Lower leg skin (tissue), 3 donors: ENCODE data around the gene RPUSD1.

ENCODE experiments used
- CTCF ChIP-seq, 3 donors: fragments of 450-650 bp; IDR thresholded peaks; one replicate each; pipeline ENCODE4 v1.5.1; 2016; ENCODE audit warnings: antibody characterized with exemption in 3 of 3, mild to moderate bottlenecking in 3 of 3, moderate library complexity in 2 of 3
- POLR2A ChIP-seq, 2 donors: fragments of 450-650 bp; IDR thresholded peaks; one replicate each; pipeline ENCODE4 v1.6.1; 2016 to 2017; ENCODE audit warnings: antibody characterized with exemption in 2 of 2, mild to moderate bottlenecking in 1 of 2, moderate library complexity in 1 of 2

- no peak for TF ChIP-seq CTCF (IDR thresholded peaks at IDR 0.05)
- TF ChIP-seq POLR2A (IDR thresholded peaks at IDR 0.05): no peak
Measured at GRCh38 chr16:774086-775001, 13.8 kb downstream of the RPUSD1 start.
